ENCODE results near the gene FAM83G.

The FAM83G gene

GRCh38 chr17:18981335-18981641 lies 23.3 kb downstream of the FAM83G start:
- no peaks in the 10 kb centered on the region for H3K27me3 ChIP-seq (replicated peaks)
- in situ Hi-C loops (cut with HindIII; ENCODE audit: low pct_ligation_motif_present, low sequenced_read_pairs), result no loop called here
- H3K27ac ChIP-seq, result peak overlapping the region; percentile 55
- no peak for DNase-seq
- H3K4me3 ChIP-seq (ENCODE audit: low read depth, low read length), result no peak overlapping the region
- H3K36me3 ChIP-seq (replicated peaks), result peaks cover 5% of the 10 kb centered on the region
- TF ChIP-seq CTCF (IDR thresholded peaks at IDR 0.05; ENCODE audit: low read depth, low read length, missing control alignments), result no peak

GRCh38 chr17:18980682-18981334 lies 23.8 kb downstream of the FAM83G start:
- in situ Hi-C loops (cut with HindIII; ENCODE audit: low pct_ligation_motif_present, low sequenced_read_pairs), result no loop called here
- no peak for TF ChIP-seq CTCF (IDR thresholded peaks at IDR 0.05; ENCODE audit: low read depth, low read length, missing control alignments)
- Histone ChIP-seq H3K4me3 (ENCODE audit: low read depth, low read length) (no peak overlapping the region), H3K27me3 (replicated peaks) (no peaks in the 10 kb centered on the region), H3K36me3 (replicated peaks) (peaks cover 5% of the 10 kb centered on the region), H3K27ac (no peak overlapping the region)
- peak; percentile 72 for DNase-seq

GRCh38 chr17:18978655-18979054 lies 25.9 kb downstream of the FAM83G start:
- Histone ChIP-seq H3K36me3 (replicated peaks) (peaks cover 5% of the 10 kb centered on the region), H3K27ac (no peak overlapping the region), H3K27me3 (replicated peaks) (no peaks in the 10 kb centered on the region), H3K4me3 (ENCODE audit: low read depth, low read length) (no peak overlapping the region)
- TF ChIP-seq CTCF (IDR thresholded peaks at IDR 0.05; ENCODE audit: low read depth, low read length, missing control alignments), result no peak
- in situ Hi-C loops (cut with HindIII; ENCODE audit: low pct_ligation_motif_present, low sequenced_read_pairs), result no loop called here
- DNase-seq, result no peak

- in situ Hi-C loops (cut with HindIII; ENCODE audit: low pct_ligation_motif_present, low sequenced_read_pairs), result no loop called here
- peaks cover 5% of the 10 kb centered on the region for H3K36me3 ChIP-seq (replicated peaks)
- no peak for TF ChIP-seq CTCF (IDR thresholded peaks at IDR 0.05; ENCODE audit: low read depth, low read length, missing control alignments)
- no peak overlapping the region for H3K4me3 ChIP-seq (ENCODE audit: low read depth, low read length)
- no peak overlapping the region for H3K27ac ChIP-seq
- H3K27me3 ChIP-seq (replicated peaks), result no peaks in the 10 kb centered on the region
- DNase-seq, result no peak
Observed at GRCh38 chr17:18978050-18978449, 26.5 kb downstream of the FAM83G start.

- H3K27me3 ChIP-seq (replicated peaks), result no peaks in the 10 kb centered on the region
- TF ChIP-seq CTCF (IDR thresholded peaks at IDR 0.05; ENCODE audit: low read depth, low read length, missing control alignments), result no peak
- peaks cover 5% of the 10 kb centered on the region for H3K36me3 ChIP-seq (replicated peaks)
- in situ Hi-C loops (cut with HindIII; ENCODE audit: low pct_ligation_motif_present, low sequenced_read_pairs), result no loop called here
- no peak for DNase-seq
- no peak overlapping the region for H3K4me3 ChIP-seq (ENCODE audit: low read depth, low read length)
- H3K27ac ChIP-seq, result no peak overlapping the region
Observed at GRCh38 chr17:18977646-18978045, 26.9 kb downstream of the FAM83G start.

GRCh38 chr17:18977021-18977420 lies 27.5 kb downstream of the FAM83G start:
- DNase-seq, result no peak
- Histone ChIP-seq H3K36me3 (replicated peaks) (peaks cover 5% of the 10 kb centered on the region), H3K4me3 (ENCODE audit: low read depth, low read length) (no peak overlapping the region), H3K27ac (no peak overlapping the region), H3K27me3 (replicated peaks) (no peaks in the 10 kb centered on the region)
- TF ChIP-seq CTCF (IDR thresholded peaks at IDR 0.05; ENCODE audit: low read depth, low read length, missing control alignments), result no peak
- in situ Hi-C loops (cut with HindIII; ENCODE audit: low pct_ligation_motif_present, low sequenced_read_pairs), result no loop called here

All from brain microvascular endothelial cell (primary cell).